Measurements from ENCODE around the gene MYH14. TPM values are rescaled to one million over a fixed set of nuclear protein-coding genes. Genes with fewer than 3 reads are reported as not detected.
"Not testable (repeated sequence)": the region's sequence is repeated elsewhere in the genome, so short reads cannot be mapped to it uniquely, and the experiment has no call there.

MYH14 gene
- total RNA-seq, 1 experiment from 2014 or later = 0.84 TPM

DNA sequence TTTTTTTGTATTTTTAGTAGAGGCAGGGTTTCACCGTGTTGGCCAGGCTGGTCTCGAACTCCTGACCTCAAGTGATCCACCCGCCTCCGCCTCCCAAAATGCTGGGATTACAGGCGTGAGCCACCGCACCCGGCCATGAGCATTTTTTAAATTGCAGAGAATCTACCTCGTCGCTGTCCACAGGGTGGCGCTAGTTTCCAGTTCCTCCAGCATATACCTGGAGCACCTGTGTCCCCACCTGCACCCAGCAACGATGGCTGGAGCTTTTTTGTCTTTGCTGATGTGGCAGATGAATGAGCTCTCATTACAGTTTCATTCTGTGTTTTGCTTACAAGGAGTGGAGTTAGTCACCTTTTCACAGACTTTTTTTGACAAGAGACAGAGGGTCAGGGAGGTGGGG, 34.1 kb downstream of the MYH14 start:
- POLR2A ChIA-PET (ENCODE audit: low non-redundant PET); H3K4me1 ChIP-seq (ENCODE audit: insufficient read depth, low read length, poor library complexity, severe bottlenecking); H3K9me3 ChIP-seq (ENCODE audit: low read depth, low read length, poor library complexity, severe bottlenecking); H3K36me3 ChIP-seq (ENCODE audit: insufficient read depth, low read length, poor library complexity, severe bottlenecking); DNase-seq (ENCODE audit: low spot score); H3K27me3 ChIP-seq (replicated peaks; ENCODE audit: insufficient read depth, low read depth, low read length, poor library complexity); H3K4me3 ChIP-seq (ENCODE audit: low read depth, low read length, poor library complexity, severe bottlenecking); H3K27ac ChIP-seq (ENCODE audit: low read depth, low read length, poor library complexity, severe bottlenecking); BruUV-seq (replicated peaks); intact Hi-C loops (cut with micrococcal nuclease; ENCODE audit: unreplicated experiment): not testable (repeated sequence)
- TF ChIP-seq, protein P1, sequence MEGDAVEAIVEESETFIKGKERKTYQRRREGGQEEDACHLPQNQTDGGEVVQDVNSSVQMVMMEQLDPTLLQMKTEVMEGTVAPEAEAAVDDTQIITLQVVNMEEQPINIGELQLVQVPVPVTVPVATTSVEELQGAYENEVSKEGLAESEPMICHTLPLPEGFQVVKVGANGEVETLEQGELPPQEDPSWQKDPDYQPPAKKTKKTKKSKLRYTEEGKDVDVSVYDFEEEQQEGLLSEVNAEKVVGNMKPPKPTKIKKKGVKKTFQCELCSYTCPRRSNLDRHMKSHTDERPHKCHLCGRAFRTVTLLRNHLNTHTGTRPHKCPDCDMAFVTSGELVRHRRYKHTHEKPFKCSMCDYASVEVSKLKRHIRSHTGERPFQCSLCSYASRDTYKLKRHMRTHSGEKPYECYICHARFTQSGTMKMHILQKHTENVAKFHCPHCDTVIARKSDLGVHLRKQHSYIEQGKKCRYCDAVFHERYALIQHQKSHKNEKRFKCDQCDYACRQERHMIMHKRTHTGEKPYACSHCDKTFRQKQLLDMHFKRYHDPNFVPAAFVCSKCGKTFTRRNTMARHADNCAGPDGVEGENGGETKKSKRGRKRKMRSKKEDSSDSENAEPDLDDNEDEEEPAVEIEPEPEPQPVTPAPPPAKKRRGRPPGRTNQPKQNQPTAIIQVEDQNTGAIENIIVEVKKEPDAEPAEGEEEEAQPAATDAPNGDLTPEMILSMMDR (conservative IDR thresholded peaks at IDR 0.05; ENCODE audit: low read depth, low read length) = peak; percentile 49
- CTCF ChIA-PET = interaction anchor here (0.6 kb wide), 1 partner anchor 102 kb away, joined by 3 read pairs; no protein-coding TSS in a partner anchor

DNA sequence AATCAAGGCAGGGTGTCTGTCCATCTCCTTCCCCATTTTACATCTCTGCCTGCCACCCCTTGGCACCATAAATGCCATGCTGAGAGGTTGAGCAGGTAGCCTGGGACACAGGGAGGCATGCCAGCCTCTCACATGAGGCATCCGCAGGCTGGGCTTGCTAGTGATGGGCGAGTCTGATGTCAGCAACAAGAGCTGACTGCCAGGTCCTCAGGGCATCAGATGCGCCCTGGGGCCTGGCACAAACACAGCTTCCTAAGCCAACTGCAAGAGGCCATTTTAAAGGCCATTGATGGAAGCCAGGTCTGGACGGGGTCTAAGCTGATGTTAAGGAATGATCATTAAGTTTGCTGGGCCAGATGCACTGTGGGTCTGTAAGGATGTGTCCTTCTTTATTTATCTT, 34.6 kb downstream of the MYH14 start:
- ChIA-PET POLR2A (ENCODE audit: low non-redundant PET) (no interaction called here), CTCF (interaction anchor here (0.6 kb wide), 1 partner anchor 102 kb away, joined by 3 read pairs; no protein-coding TSS in a partner anchor)
- DNase-seq (ENCODE audit: low spot score) = no peak
- BruUV-seq (replicated peaks) = no TSS peak
- Histone ChIP-seq H3K4me1 (ENCODE audit: insufficient read depth, low read length, poor library complexity, severe bottlenecking) (no peaks in the 10 kb centered on the region), H3K27ac (ENCODE audit: low read depth, low read length, poor library complexity, severe bottlenecking) (no peak overlapping the region), H3K9me3 (ENCODE audit: low read depth, low read length, poor library complexity, severe bottlenecking) (no peaks in the 10 kb centered on the region), H3K4me3 (ENCODE audit: low read depth, low read length, poor library complexity, severe bottlenecking) (no peak overlapping the region), H3K36me3 (ENCODE audit: insufficient read depth, low read length, poor library complexity, severe bottlenecking) (no peaks in the 10 kb centered on the region), H3K27me3 (replicated peaks; ENCODE audit: insufficient read depth, low read depth, low read length, poor library complexity) (no peaks in the 10 kb centered on the region)
- intact Hi-C loops (cut with micrococcal nuclease; ENCODE audit: unreplicated experiment) = no loop called here
- TF ChIP-seq, protein P1 (conservative IDR thresholded peaks at IDR 0.05; ENCODE audit: low read depth, low read length) = no peak
- TF ChIP-seq EZH2 (IDR thresholded peaks at IDR 0.05; ENCODE audit: borderline replicate concordance, low read depth, low read length, poor library complexity, severe bottlenecking) = no peak

DNA sequence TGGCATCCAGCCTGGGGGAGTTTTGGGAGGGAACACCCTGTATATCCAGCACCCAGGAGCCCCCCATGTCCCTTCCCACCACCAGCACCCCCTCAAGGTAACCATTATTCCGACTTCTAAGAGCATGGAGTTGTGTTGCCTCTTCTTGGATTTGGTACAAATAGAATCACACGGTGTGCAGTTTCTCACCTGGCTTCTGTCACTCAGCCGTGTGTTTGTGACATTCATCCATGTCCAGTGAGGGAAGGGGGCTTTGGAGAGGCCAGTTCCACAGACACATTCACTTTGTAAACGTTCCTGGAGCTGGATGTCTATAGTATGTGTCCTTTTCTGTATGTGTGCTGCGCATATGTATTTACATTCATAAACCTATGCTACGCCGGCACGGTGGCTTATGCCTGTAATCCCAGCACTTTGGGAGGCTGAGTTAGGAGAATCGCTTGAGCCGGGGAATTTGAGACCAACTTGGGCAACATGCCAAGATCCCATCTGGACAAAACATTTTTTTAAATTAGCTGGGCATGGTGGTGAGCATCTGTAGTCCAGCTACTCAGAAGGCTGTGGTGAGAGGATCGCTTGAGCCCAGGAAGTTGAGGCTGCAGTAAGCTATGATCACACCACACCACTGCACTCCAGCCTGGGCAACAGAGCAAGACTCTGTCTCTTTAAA, 36.6 kb downstream of the MYH14 start:
- intact Hi-C loops (cut with micrococcal nuclease; ENCODE audit: unreplicated experiment) = no loop called here
- no TSS peak for BruUV-seq (replicated peaks)
- Histone ChIP-seq H3K36me3 (ENCODE audit: insufficient read depth, low read length, poor library complexity, severe bottlenecking) (no peaks in the 10 kb centered on the region), H3K9me3 (ENCODE audit: low read depth, low read length, poor library complexity, severe bottlenecking) (no peaks in the 10 kb centered on the region), H3K27me3 (replicated peaks; ENCODE audit: insufficient read depth, low read depth, low read length, poor library complexity) (no peaks in the 10 kb centered on the region), H3K4me3 (ENCODE audit: low read depth, low read length, poor library complexity, severe bottlenecking) (no peak overlapping the region), H3K4me1 (ENCODE audit: insufficient read depth, low read length, poor library complexity, severe bottlenecking) (peaks cover 5% of the 10 kb centered on the region), H3K27ac (ENCODE audit: low read depth, low read length, poor library complexity, severe bottlenecking) (no peak overlapping the region)
- CTCF ChIA-PET = no interaction called here
- POLR2A ChIA-PET (ENCODE audit: low non-redundant PET) = no interaction called here
- no peak for TF ChIP-seq EZH2 (IDR thresholded peaks at IDR 0.05; ENCODE audit: borderline replicate concordance, low read depth, low read length, poor library complexity, severe bottlenecking)
- TF ChIP-seq, protein P1 (conservative IDR thresholded peaks at IDR 0.05; ENCODE audit: low read depth, low read length) = no peak
- no peak for DNase-seq (ENCODE audit: low spot score)

Data from A673 (cell line).